Fibroblast of lung (primary cell): ENCODE results near the gene GDPGP1.

Experiments
- CTCF ChIP-seq, 2 donors: IDR thresholded peaks in 1 of 2; conservative IDR thresholded peaks in 1 of 2; 1 replicate in 1 of 2; 2 replicates in 1 of 2; pipeline ENCODE4 v1.5.1; 2011 to 2012; ENCODE audit warnings: low read length in 2 of 2, control low read depth in 1 of 2, inconsistent platforms in 1 of 2, low read depth in 1 of 2, mild to moderate bottlenecking in 1 of 2
- EZH2 ChIP-seq: IDR thresholded peaks from 2 replicates; pipeline ENCODE4 v1.5.1; 2012; ENCODE audit warnings: low read length, control low read depth, mild to moderate bottlenecking; ENCODE audit errors: missing control alignments

GRCh38 chr15:90222547-90222946, 11.5 kb upstream of the GDPGP1 start:
- no peak for TF ChIP-seq CTCF (conservative IDR thresholded peaks at IDR 0.05 in 1 of 2, IDR thresholded peaks at IDR 0.05 in 1 of 2; ENCODE audit: low read depth in 1 of 2, low read length in 2 of 2)
- no peak for TF ChIP-seq EZH2
